CD14-positive monocyte (primary cell): ENCODE data around the gene SPATS2L. TPM values are rescaled to one million over a fixed set of nuclear protein-coding genes. Genes with fewer than 3 reads are reported as not detected.

Experiments
- DNase-seq, 3 donors: peaks; one replicate each; pipeline ENCODE4 v3.0.0-alpha.2; 2011 to 2022
- H2AFZ ChIP-seq: 2 replicates; pipeline ENCODE4 v1.6.0; 2012; ENCODE audit warnings: mild to moderate bottlenecking, low read depth, low read length, inconsistent platforms; ENCODE audit not compliant: insufficient read depth, poor library complexity, severe bottlenecking
- H3K27ac ChIP-seq, 2 donors: 1 replicate in 1 of 2; 2 replicates in 1 of 2; pipeline ENCODE4 v1.5.1; 2012 to 2013; ENCODE audit warnings: low read length in 2 of 2, control low read depth in 1 of 2, inconsistent platforms in 1 of 2, low read depth in 1 of 2, mild to moderate bottlenecking in 1 of 2
- H3K27me3 ChIP-seq, 2 donors: one replicate each; pipeline versions ENCODE4 v1.6.0 to v1.6.1; 2011 to 2013; ENCODE audit warnings: low read length in 2 of 2; ENCODE audit not compliant: control insufficient read depth in 2 of 2, insufficient read depth in 2 of 2
- H3K36me3 ChIP-seq, 2 donors: replicated peaks in 1 of 2; 1 replicate in 1 of 2; 2 replicates in 1 of 2; pipeline versions ENCODE4 v1.5.1 to v1.6.1; 2012 to 2013; ENCODE audit warnings: low read length in 2 of 2, control low read depth in 1 of 2, inconsistent platforms in 1 of 2, mild to moderate bottlenecking in 1 of 2; ENCODE audit not compliant: insufficient read depth in 2 of 2, control insufficient read depth in 1 of 2
- H3K4me1 ChIP-seq, 2 donors: 1 replicate in 1 of 2; 2 replicates in 1 of 2; pipeline versions ENCODE4 v1.5.1 to v1.6.1; 2012 to 2013; ENCODE audit warnings: low read length in 2 of 2, control low read depth in 1 of 2, inconsistent platforms in 1 of 2, mild to moderate bottlenecking in 1 of 2, moderate library complexity in 1 of 2; ENCODE audit not compliant: insufficient read depth in 2 of 2, control insufficient read depth in 1 of 2
- H3K4me2 ChIP-seq: replicated peaks from 2 replicates; pipeline ENCODE3; 2012; ENCODE audit warnings: low read length, moderate library complexity, mild to moderate bottlenecking; ENCODE audit not compliant: poor library complexity, severe bottlenecking; ENCODE audit errors: extremely low read depth
- H3K4me3 ChIP-seq, 3 experiments: fragments of 200-600 bp in 1 of 3; sonication (generic) in 1 of 3; replicated peaks in 1 of 3; 1 replicate in 2 of 3; 2 replicates in 1 of 3; pipeline ENCODE4 v1.5.1; 2011 to 2013; ENCODE audit warnings: low read length in 3 of 3, mild to moderate bottlenecking in 3 of 3, control low read depth in 2 of 3, low read depth in 2 of 3, inconsistent platforms in 1 of 3, moderate library complexity in 1 of 3
- H3K79me2 ChIP-seq: 2 replicates; pipeline ENCODE4 v1.6.0; 2012; ENCODE audit warnings: mild to moderate bottlenecking, control low read depth, inconsistent platforms, low read length, moderate library complexity; ENCODE audit not compliant: insufficient read depth
- H3K9ac ChIP-seq: 2 replicates; pipeline ENCODE4 v1.6.0; 2017; ENCODE audit warnings: low read length, mild to moderate bottlenecking; ENCODE audit not compliant: insufficient read depth, poor library complexity, severe bottlenecking
- H3K9me3 ChIP-seq, 2 donors: replicated peaks in 1 of 2; 1 replicate in 1 of 2; 2 replicates in 1 of 2; pipeline versions ENCODE4 v1.5.1 to v1.6.1; 2012 to 2013; ENCODE audit warnings: low read length in 2 of 2, control low read depth in 1 of 2; ENCODE audit not compliant: control insufficient read depth in 1 of 2, insufficient read depth in 1 of 2
- H4K20me1 ChIP-seq: 2 replicates; pipeline ENCODE4 v1.6.0; 2012; ENCODE audit warnings: mild to moderate bottlenecking, low read length, control low read depth, moderate library complexity; ENCODE audit not compliant: insufficient read depth
- H3K27ac Mint-ChIP-seq, 7 donors: one replicate each; pipeline ENCODE4 v1.8.0; 2020; ENCODE audit warnings: mild to moderate bottlenecking in 7 of 7, mixed read lengths in 7 of 7, moderate library complexity in 6 of 7, inconsistent platforms in 2 of 7
- H3K27me3 Mint-ChIP-seq, 3 donors: one replicate each; pipeline ENCODE4 v1.8.0; 2021 to 2022; ENCODE audit warnings: low read depth in 3 of 3, mild to moderate bottlenecking in 3 of 3, mixed read lengths in 3 of 3, moderate library complexity in 3 of 3, inconsistent platforms in 1 of 3
- H3K36me3 Mint-ChIP-seq, 2 donors: one replicate each; pipeline ENCODE4 v1.8.0; 2020; ENCODE audit warnings: mixed read lengths in 2 of 2, inconsistent platforms in 1 of 2, mild to moderate bottlenecking in 1 of 2
- H3K4me1 Mint-ChIP-seq: one replicate; pipeline ENCODE4 v1.8.0; 2020; ENCODE audit warnings: mild to moderate bottlenecking, mixed read lengths
- H3K4me3 Mint-ChIP-seq, 2 donors: one replicate each; pipeline ENCODE4 v1.8.0; 2020; ENCODE audit warnings: mild to moderate bottlenecking in 2 of 2, mixed read lengths in 2 of 2, moderate library complexity in 1 of 2
- H3K9me3 Mint-ChIP-seq, 7 donors: one replicate each; pipeline ENCODE4 v1.8.0; 2020 to 2022; ENCODE audit warnings: mixed read lengths in 7 of 7, mild to moderate bottlenecking in 6 of 7, moderate library complexity in 6 of 7, inconsistent platforms in 2 of 7
- WGBS: methylation state at CpG from one replicate; pipeline ENCODE4 v1.1.5; 2013; ENCODE audit warnings: missing lambda C conversion rate; ENCODE audit not compliant: insufficient coverage; 5-methylcytosine and 5-hydroxymethylcytosine counted together
- intact Hi-C, 2 donors: fragments of 100-400 bp; cut with micrococcal nuclease; formaldehyde crosslinking; loops; one replicate each; pipeline versions ENCODE4 v1.15.0 to v1.15.1; 2023
- polyA plus RNA-seq, 3 donors: library from polyadenylated mRNA; depleted of rRNA in 1 of 3; unstranded in 2 of 3; stranded (reverse) in 1 of 3; fragments of 300-500 nt in 2 of 3; fragments of >200 nt in 1 of 3; fragmentation: Illumina TruSeq in 2 of 3; gene quantifications; 1 replicate in 2 of 3; 2 replicates in 1 of 3; pipeline ENCODE4 v1.2.3, GENCODE V29; 2012 to 2021
- TF ChIP-seq, protein P1 (sequence below): fragments of 200-600 bp; IDR thresholded peaks from one replicate; pipeline ENCODE4 v1.8.0; 2022; ENCODE audit warnings: antibody characterized with exemption, mild to moderate bottlenecking

SPATS2L gene
- polyA plus RNA-seq, 3 donors, result 2.7 to 5.2 (median 3.2) TPM

DNA sequence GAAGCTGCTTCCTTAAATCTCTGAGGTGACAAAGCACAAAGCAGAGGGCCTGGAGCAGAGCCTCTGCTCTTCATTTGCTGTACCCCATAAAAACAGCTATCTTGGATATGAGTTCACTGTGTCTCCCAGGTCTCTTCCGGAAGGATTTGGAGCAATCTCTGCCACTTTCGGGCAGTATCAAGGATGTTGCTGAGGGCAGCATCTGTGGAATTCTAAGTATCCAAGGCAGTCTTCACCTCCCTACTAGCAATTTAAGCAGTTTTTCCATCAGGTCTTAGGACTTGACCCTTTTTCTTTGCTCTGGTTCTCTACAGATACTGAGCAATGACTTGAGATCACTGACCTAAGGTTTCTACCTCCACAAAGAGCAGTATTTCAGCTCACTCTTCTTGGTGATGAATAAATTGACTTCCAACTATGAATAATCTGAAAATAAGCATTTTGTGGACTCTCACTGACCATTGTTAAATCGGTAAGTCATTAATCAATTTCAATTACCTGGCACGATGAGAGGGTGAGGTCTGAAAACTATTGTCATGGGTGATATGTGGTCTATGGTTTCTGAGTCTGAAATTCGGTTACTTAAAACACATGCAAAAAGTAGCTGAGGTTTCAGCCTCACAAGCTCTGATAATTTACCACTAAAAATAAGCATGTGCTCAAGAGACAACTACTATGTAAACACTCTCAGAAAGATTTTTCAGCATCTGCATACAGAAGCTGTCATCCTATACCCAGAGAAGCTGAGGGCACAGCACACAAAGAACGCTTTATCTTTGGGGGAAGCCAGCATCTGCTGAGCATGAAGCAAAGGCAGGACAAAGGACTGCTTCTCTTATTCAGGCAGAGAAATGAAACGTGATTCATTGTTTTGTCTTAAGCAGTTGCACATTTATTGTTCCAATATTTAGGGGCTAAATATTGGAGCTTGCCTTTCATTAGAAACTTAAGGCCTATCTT lies 32.1 kb upstream of the SPATS2L start:
- Histone ChIP-seq H3K36me3 (no peaks in the 10 kb centered on the region), H2AFZ (no peak overlapping the region), H4K20me1 (no peaks in the 10 kb centered on the region), H3K79me2 (no peaks in the 10 kb centered on the region), H3K4me1 (no peaks in the 10 kb centered on the region), H3K4me3 (no peak overlapping the region), H3K9me3 (no peaks in the 10 kb centered on the region), H3K27ac (no peak overlapping the region), H3K4me2 (no peak overlapping the region), H3K27me3 (no peaks in the 10 kb centered on the region), H3K9ac (no peak overlapping the region)
- DNase-seq, result no peak
- H3K4me1 Mint-ChIP-seq, result no peaks in the 10 kb centered on the region
- intact Hi-C loops, result no loop called here
- WGBS, result 90% methylated on average over 3 of the region's 7 CpGs
- no peak overlapping the region for H3K4me3 Mint-ChIP-seq
- no peaks in the 10 kb centered on the region for H3K36me3 Mint-ChIP-seq
- TF ChIP-seq, protein P1, sequence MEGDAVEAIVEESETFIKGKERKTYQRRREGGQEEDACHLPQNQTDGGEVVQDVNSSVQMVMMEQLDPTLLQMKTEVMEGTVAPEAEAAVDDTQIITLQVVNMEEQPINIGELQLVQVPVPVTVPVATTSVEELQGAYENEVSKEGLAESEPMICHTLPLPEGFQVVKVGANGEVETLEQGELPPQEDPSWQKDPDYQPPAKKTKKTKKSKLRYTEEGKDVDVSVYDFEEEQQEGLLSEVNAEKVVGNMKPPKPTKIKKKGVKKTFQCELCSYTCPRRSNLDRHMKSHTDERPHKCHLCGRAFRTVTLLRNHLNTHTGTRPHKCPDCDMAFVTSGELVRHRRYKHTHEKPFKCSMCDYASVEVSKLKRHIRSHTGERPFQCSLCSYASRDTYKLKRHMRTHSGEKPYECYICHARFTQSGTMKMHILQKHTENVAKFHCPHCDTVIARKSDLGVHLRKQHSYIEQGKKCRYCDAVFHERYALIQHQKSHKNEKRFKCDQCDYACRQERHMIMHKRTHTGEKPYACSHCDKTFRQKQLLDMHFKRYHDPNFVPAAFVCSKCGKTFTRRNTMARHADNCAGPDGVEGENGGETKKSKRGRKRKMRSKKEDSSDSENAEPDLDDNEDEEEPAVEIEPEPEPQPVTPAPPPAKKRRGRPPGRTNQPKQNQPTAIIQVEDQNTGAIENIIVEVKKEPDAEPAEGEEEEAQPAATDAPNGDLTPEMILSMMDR, result no peak
- peaks cover 0 to 2% (median 2%) of the 10 kb centered on the region in 3 donors for H3K27me3 Mint-ChIP-seq
- no peak overlapping the region for H3K27ac Mint-ChIP-seq
- H3K9me3 Mint-ChIP-seq, result peaks cover 0 to under 1% (median 0%) of the 10 kb centered on the region in 7 donors

DNA sequence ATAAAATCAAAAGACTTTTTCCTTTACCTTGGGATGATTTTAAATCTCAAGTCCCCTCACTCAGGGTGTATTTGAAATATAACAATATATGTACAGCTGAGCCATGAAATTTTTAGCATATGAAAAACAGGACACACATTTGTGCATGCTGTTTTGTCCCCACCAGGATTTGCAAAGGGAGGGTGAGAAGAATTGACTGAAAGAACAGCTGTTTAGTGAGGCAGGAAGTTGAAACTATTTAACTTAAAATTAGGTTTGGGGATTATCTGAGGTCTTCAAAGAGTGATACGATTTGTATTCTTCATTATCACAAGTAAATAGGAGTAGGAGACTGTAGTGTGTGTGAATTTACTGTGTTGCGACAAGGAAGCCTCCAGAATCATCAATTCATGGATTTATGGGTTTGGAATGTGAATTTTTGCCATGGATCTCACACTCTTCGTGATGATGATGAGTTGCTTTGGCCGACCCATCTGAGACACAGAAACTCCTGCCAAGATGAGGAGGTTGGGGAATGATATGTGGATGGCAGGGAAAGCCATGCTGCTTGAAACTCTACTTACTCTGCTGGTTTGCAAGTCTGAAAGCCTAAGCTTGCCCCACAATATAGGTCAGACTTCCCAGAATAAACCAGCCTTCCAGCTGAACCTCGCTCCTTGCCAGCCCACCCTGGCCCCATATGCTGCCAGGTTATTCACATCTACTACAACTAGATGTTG lies 31.0 kb upstream of the SPATS2L start:
- peaks cover 0 to 2% (median 2%) of the 10 kb centered on the region in 3 donors for H3K27me3 Mint-ChIP-seq
- H3K4me3 ChIP-seq, result no peak overlapping the region
- no peaks in the 10 kb centered on the region for H3K27me3 ChIP-seq
- no peak overlapping the region for H3K9ac ChIP-seq
- H3K79me2 ChIP-seq, result no peaks in the 10 kb centered on the region
- intact Hi-C loops, result no loop called here
- H3K9me3 Mint-ChIP-seq, result no peaks in the 10 kb centered on the region
- H3K9me3 ChIP-seq, result no peaks in the 10 kb centered on the region
- H3K4me2 ChIP-seq, result no peak overlapping the region
- TF ChIP-seq, protein P1, result no peak
- H3K4me1 Mint-ChIP-seq, result no peaks in the 10 kb centered on the region
- H4K20me1 ChIP-seq, result no peaks in the 10 kb centered on the region
- no peaks in the 10 kb centered on the region for H3K36me3 ChIP-seq
- no peak overlapping the region for H2AFZ ChIP-seq
- 93% methylated on average over 3 of the region's 5 CpGs for WGBS
- H3K27ac ChIP-seq, result no peak overlapping the region
- H3K4me3 Mint-ChIP-seq, result no peak overlapping the region
- no peak for DNase-seq
- no peaks in the 10 kb centered on the region for H3K4me1 ChIP-seq
- no peaks in the 10 kb centered on the region for H3K36me3 Mint-ChIP-seq
- no peak overlapping the region for H3K27ac Mint-ChIP-seq
